ENCODE measurements around the gene FBXO34.
A peak's percentile ranks its signal among the peaks of the same experiment; 100 is the strongest.
"Not testable (repeated sequence)": the region's sequence is repeated elsewhere in the genome, so short reads cannot be mapped to it uniquely, and the experiment has no call there.

FBXO34 gene

GRCh38 chr14:55313480-55313879 lies 42.3 kb downstream of the FBXO34 start:
- no peak for DNase-seq

DNA sequence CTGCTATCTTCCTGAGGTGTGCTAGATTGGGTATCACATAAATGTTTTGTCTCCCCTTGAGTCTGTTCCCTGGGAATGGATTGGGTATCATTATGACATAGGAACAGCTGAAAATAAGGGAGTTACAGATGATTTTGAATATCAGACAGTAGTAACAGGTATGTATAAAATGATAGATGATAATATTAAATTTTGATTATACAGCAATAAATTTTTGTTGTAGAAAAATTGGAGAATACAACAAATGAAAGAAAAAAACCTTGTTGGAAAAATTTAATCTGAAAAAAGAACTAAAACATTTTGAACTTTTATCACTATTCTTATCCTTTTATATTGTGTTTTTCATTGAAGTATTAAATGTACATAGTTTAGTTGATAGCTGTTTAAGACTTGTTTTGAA lies 43.2 kb downstream of the FBXO34 start:
- no peak for DNase-seq

DNA sequence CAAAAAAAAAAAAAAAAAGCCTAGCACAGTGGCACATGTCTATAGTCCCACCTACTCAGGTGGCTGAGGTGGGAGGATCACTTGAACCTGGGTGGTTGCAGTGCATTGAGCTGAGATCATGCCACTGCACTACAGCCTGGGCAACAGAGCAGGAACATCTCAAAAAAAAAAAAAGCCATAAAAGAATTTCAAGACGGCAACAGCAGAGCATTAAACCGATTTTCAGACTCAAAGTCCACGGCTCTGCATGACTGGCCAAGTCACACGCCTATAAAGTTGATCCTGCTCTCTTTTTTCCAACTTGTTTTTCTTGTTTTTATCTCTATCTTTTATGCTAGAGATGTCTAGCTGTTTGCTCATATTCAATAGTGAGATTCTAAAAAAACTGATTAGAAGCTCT lies 45.3 kb downstream of the FBXO34 start:
- DNase-seq: no peak

GRCh38 chr14:55317542-55318306 lies 46.5 kb downstream of the FBXO34 start:
- no peak for DNase-seq

DNA sequence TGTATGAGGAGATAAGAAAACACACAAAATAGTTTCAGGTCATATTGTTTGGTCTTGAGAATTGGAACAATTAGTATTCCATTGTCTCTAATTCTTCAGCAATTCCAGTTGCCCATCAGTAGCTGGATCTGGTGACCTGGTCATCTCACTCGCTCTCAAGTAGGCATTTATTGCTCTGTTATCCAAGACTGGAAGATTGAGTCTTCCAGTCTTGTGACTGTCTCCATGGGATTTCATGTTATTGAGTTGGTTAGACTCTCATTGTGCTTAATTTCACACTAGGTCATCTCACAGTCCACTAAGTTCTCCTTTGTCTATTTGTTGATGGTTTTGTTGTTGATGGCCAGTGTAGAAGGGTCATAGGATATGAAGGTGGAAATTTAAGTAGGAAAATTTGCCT lies 47.5 kb downstream of the FBXO34 start:
- DNase-seq: no peak

GRCh38 chr14:55323910-55324309 lies 52.7 kb downstream of the FBXO34 start:
- DNase-seq: no peak

GRCh38 chr14:55324812-55325211 lies 53.6 kb downstream of the FBXO34 start:
- DNase-seq: no peak

DNA sequence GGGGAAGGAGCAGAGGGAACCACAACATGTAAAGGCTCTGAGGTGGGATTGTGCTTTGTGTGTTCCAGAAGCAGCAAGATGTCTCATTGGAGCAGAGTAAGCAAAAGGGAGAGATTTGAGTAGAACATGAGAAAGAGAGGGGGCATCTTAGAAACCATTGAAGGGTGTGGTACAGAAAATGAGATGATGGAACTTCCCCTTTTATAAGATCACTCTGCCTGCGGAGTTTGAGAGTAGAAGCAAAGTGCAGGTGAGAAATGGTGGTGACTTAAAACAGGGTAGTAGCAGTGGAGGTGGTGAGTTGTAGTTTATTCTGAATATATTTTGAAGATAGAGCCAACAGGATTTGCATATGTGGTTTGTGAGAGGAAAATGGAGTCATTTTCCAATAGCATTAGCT lies 56.0 kb downstream of the FBXO34 start:
- DNase-seq: no peak

DNA sequence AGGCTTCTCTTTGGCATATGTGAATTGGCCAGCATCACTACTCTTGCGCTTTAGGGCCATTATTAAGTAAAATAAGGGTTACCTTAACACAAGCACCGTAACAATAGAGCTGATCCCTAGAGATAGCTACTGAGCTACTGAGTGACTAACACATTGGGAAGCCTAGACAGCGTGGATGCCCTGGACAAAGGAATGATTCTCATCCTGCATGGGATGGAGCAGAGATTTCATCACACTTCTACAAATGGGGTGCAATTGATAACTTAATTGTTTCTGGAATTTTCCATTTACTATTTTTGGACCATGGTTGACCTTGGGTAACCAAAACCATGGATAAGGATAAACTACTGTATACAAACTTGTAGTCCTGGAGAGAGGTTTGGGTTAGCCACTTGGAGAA lies 57.1 kb downstream of the FBXO34 start:
- no peak for DNase-seq

DNA sequence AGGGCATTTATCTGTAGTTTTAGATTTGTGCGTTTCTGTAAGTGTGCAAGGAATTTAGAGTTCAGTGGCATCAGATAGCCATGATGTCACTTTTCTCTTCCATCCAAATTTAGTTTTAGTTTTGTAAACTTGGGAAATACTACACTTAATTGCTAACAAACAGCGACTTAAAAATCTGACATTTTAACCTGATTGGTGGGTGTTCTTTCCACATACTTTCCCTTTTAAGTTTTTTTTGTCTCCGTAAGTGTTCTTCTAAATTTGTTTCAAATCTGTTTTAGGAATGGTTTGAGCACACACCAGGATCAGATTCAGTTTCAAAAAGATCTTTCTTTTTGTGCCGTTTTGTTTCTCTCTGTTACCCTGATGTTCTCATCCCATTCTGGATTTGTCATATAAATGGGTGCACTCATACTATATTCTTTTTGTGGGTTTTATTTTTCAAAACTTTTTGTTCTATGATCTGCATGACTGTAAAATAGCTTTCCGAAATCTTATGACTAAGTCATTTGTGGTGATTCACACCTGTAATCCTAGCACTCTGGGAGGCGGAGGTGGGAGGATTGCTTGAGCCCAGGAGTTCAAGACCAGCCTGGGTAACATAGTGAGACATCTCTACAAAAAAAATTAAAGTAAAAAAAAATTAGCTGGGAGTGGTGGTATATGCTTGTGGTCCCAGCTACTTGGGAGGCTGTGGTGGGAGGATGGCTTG lies 58.9 kb downstream of the FBXO34 start:
- DNase-seq: no peak

- no peak for DNase-seq
These were observed 61.7 kb downstream of the FBXO34 start for GRCh38 chr14:55332654-55333570.

GRCh38 chr14:55333711-55334485 lies 62.7 kb downstream of the FBXO34 start:
- DNase-seq: no peak

- peak; percentile 17 for DNase-seq
These were observed 64.9 kb downstream of the FBXO34 start for GRCh38 chr14:55336162-55336561.

- DNase-seq: no peak
These were observed 65.5 kb downstream of the FBXO34 start for GRCh38 chr14:55336691-55337090.

GRCh38 chr14:55339770-55340169 lies 68.5 kb downstream of the FBXO34 start:
- no peak for DNase-seq

GRCh38 chr14:55340482-55340881 lies 69.3 kb downstream of the FBXO34 start:
- DNase-seq: no peak

- DNase-seq: no peak
These were observed 70.6 kb downstream of the FBXO34 start for GRCh38 chr14:55341781-55342180.

- DNase-seq: not testable (repeated sequence)
These were observed 73.5 kb downstream of the FBXO34 start for GRCh38 chr14:55344582-55345163.

DNA sequence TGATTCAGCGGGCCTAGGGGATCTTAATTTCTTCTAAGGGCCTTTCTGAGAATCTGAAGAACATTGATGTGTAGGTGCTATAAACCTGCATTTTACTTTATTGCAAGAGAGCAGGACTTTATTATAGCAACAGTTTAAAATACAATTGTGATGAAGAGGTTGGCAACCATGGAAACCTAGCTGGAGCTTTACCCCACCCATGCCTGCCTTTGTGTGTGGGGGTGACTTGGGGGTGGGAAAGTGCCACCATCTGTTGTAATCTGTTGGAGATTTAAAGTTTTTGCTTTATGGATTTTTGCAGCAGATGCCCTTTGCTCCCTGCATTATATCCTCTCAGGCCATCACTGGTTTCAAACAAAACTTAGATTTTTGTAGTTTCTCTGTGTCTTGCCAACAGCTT lies 75.8 kb downstream of the FBXO34 start:
- DNase-seq: no peak

GRCh38 chr14:55347748-55348147 lies 76.5 kb downstream of the FBXO34 start:
- no peak for DNase-seq

DNA sequence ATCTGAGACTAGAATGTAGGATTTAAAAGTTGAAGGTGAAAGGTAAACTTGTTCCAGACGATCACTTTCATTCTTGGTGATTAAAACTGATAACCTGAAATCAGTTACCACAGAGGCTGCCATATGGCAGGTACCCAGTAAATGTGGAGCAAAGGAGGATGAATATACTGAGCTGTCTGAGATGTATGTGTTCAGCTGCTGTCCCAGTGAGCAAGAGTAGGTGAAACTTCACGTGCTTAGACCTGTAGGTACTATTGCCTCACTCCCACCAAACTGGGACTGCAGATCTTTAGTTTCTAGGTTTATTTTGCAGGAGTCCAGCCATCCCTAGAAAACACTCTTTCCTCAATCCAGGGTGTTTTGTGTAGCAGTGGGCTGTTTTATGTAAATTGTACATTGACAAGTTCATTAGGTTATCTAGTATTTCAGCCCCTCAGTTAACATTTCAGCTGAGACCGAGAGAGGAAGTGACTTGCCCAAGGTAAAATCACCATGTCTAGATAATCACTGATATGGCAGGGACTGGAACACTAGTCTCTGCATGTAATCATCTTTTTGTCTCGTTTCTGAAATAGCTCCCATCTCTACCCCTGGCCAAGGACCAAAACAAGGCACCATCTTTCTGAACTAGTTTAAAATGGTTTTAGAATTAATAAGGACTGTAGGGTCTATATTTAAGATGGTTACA lies 77.7 kb downstream of the FBXO34 start:
- no peak for DNase-seq

GRCh38 chr14:55349565-55349964 lies 78.3 kb downstream of the FBXO34 start:
- DNase-seq: no peak

All from T-helper 9 cell (primary cell).